HepG2 (cell line): ENCODE data around the gene NECTIN2. TPM values are rescaled to one million over a fixed set of nuclear protein-coding genes. Genes with fewer than 3 reads are reported as not detected.

Experiments used
- ARNTL ChIP-seq: sonication (generic); formaldehyde crosslinking; IDR thresholded peaks from 2 replicates; pipeline ENCODE4 v1.4.0; 2020; ENCODE audit warnings: mild to moderate bottlenecking, missing genetic modification reagents
- CREBL2 ChIP-seq: sonication (generic); formaldehyde crosslinking; IDR thresholded peaks from 2 replicates; pipeline ENCODE4 v1.8.1; 2023; ENCODE audit warnings: missing genetic modification reagents, mild to moderate bottlenecking, borderline replicate concordance
- DR1 ChIP-seq: sonication (generic); formaldehyde crosslinking; IDR thresholded peaks from 2 replicates; pipeline ENCODE4 v1.8.0; 2021; ENCODE audit warnings: mild to moderate bottlenecking, missing genetic modification reagents, inconsistent platforms
- EP300 ChIP-seq, 3 experiments: sonication (generic) in 1 of 3; formaldehyde crosslinking in 1 of 3; IDR thresholded peaks; 2 replicates each; pipeline versions ENCODE4 v1.5.1 to v1.6.1; 2011 to 2020; ENCODE audit warnings: low read depth in 2 of 3, low read length in 2 of 3, borderline replicate concordance in 1 of 3, improper control_type of control experiment in 1 of 3, mild to moderate bottlenecking in 1 of 3, missing genetic modification reagents in 1 of 3, moderate library complexity in 1 of 3
- GABPB1 ChIP-seq: IDR thresholded peaks from 2 replicates; pipeline ENCODE4 v1.6.1; 2016; ENCODE audit warnings: mild to moderate bottlenecking, missing genetic modification reagents, moderate library complexity, missing compliant biosample characterization
- HDAC2 ChIP-seq: sonication (generic); formaldehyde crosslinking; IDR thresholded peaks from 2 replicates; pipeline ENCODE4 v1.4.0; 2020; ENCODE audit warnings: missing genetic modification reagents
- HMGA1 ChIP-seq: sonication (generic); formaldehyde crosslinking; conservative IDR thresholded peaks from 2 replicates; pipeline ENCODE4 v1.4.0; 2020; ENCODE audit warnings: missing genetic modification reagents
- JUND ChIP-seq: sonication (generic); formaldehyde crosslinking; IDR thresholded peaks from 2 replicates; pipeline ENCODE4 v1.8.0; 2022; ENCODE audit warnings: mild to moderate bottlenecking, missing genetic modification reagents
- KMT2A ChIP-seq: sonication (generic); formaldehyde crosslinking; IDR thresholded peaks from 2 replicates; pipeline ENCODE4 v1.4.0; 2020; ENCODE audit warnings: missing genetic modification reagents
- MAFF ChIP-seq: IDR thresholded peaks from 2 replicates; pipeline ENCODE4 v1.6.1; 2011; ENCODE audit warnings: low read depth, low read length, improper control_type of control experiment
- NCOA2 ChIP-seq: sonication (generic); formaldehyde crosslinking; IDR thresholded peaks from 2 replicates; pipeline ENCODE4 v1.8.0; 2022; ENCODE audit warnings: inconsistent platforms
- NCOA5 ChIP-seq: sonication (generic); formaldehyde crosslinking; IDR thresholded peaks from 2 replicates; pipeline ENCODE4 v1.4.0; 2020; ENCODE audit warnings: missing genetic modification reagents
- NFATC3 ChIP-seq: sonication (generic); formaldehyde crosslinking; IDR thresholded peaks from 2 replicates; pipeline ENCODE4 v1.5.1; 2020; ENCODE audit warnings: mild to moderate bottlenecking, missing genetic modification reagents
- PAF1 ChIP-seq: IDR thresholded peaks from 2 replicates; pipeline ENCODE4 v1.6.1; 2016; ENCODE audit warnings: missing genetic modification reagents, missing compliant biosample characterization
- POLR2G ChIP-seq: fragments of 200-400 bp; formaldehyde crosslinking; IDR thresholded peaks from 2 replicates; pipeline ENCODE4 v1.6.1; 2018; ENCODE audit warnings: mild to moderate bottlenecking, low read depth, low read length, moderate library complexity
- SMAD9 ChIP-seq: sonication (generic); formaldehyde crosslinking; IDR thresholded peaks from 2 replicates; pipeline ENCODE4 v1.5.1; 2020; ENCODE audit warnings: mild to moderate bottlenecking, missing genetic modification reagents
- SOX5 ChIP-seq: IDR thresholded peaks from 2 replicates; pipeline ENCODE4 v1.6.1; 2016; ENCODE audit warnings: borderline replicate concordance
- SPEN ChIP-seq: sonication (generic); formaldehyde crosslinking; IDR thresholded peaks from 2 replicates; pipeline ENCODE4 v1.5.1; 2020; ENCODE audit warnings: low read depth, mild to moderate bottlenecking, missing genetic modification reagents
- ZBTB7A ChIP-seq: sonication (generic); formaldehyde crosslinking; IDR thresholded peaks from 2 replicates; pipeline ENCODE4 v1.8.0; 2022; ENCODE audit warnings: mild to moderate bottlenecking, missing genetic modification reagents
- ZNF10 ChIP-seq: sonication (generic); formaldehyde crosslinking; IDR thresholded peaks from 2 replicates; pipeline ENCODE4 v1.4.0; 2020; ENCODE audit warnings: mild to moderate bottlenecking, low read depth, missing genetic modification reagents, borderline replicate concordance
- ZNF343 ChIP-seq: sonication (generic); formaldehyde crosslinking; IDR thresholded peaks from 2 replicates; pipeline ENCODE4 v1.4.0; 2020; ENCODE audit warnings: mild to moderate bottlenecking, missing genetic modification reagents
- polyA plus RNA-seq, 8 experiments: library from polyadenylated mRNA; depleted of rRNA in 3 of 8; stranded (reverse) in 7 of 8; unstranded in 1 of 8; fragments of >200 nt; fragmentation: Illumina TruSeq in 4 of 8; extraction: Trizol in 4 of 8; gene quantifications; 2 replicates each; pipeline versions ENCODE4 v1.2.1 to v1.2.3, GENCODE V29; 2011 to 2016; ENCODE audit warnings: low read depth in 4 of 8, missing spikeins in 1 of 8, mixed read lengths in 1 of 8; ENCODE audit not compliant: insufficient read depth in 1 of 8
- total RNA-seq, 5 experiments: library from RNA; depleted of rRNA; stranded (reverse); fragments of >200 nt; fragmentation: Illumina TruSeq; extraction: Trizol; gene quantifications; 2 replicates each; pipeline ENCODE4 v1.2.3, GENCODE V29; 2016; ENCODE audit warnings: low read depth in 1 of 5
- TF ChIP-seq, protein P1 (sequence below): sonication (generic); formaldehyde crosslinking; IDR thresholded peaks from 2 replicates; pipeline ENCODE4 v1.5.1; 2020; ENCODE audit warnings: mild to moderate bottlenecking, missing genetic modification reagents, moderate library complexity
- TF ChIP-seq, protein P2 (sequence below), 2 experiments: IDR thresholded peaks; 2 replicates each; pipeline ENCODE4 v1.6.1; 2011 to 2012; ENCODE audit warnings: low read length in 2 of 2, borderline replicate concordance in 1 of 2, low read depth in 1 of 2, mild to moderate bottlenecking in 1 of 2, moderate library complexity in 1 of 2

NECTIN2 gene
- total and polyA plus RNA-seq, 2 of the 13 experiments (the other 11 are each of a cell fraction or from before 2014, with no cell fraction given) = 75.4 to 114 TPM

DNA sequence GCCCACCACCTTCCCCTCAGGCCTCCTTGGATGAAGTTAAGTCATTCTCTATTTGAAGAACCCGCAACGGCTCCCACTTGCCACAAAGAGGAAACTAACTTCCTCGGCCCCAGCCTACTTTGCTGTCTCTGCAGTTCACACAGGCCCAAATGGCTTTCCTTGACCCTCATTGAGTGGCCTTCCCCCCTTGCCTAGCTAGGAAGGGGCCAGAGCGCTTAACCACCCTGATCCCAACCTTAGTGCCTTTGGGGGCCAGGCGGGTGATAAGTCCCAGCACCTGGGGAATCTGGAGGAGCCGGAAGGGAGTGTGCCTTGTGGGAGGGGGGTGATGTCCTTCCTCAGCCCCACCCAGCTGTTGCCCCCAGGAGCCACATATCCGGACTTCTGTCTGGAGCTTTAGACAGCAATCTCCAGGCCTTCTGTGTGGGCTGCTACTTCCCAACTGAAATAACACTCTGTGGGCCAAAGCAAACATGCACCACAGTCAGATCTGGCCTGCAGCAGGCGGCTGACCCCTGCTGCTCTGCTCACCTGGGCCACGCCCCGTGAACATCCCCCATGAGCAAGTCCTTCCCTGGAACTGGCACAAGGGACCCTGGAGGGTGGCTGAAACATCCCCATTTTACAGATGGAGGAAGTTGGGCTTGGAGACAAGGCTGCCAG, 10.5 kb downstream of the NECTIN2 start (continued):
- 0 out of 4 replicates have a peak, but pooled peaks of 1 of the 2 experiments have one; percentile 7 for TF ChIP-seq EP300 (IDR thresholded peaks at IDR 0.05; ENCODE audit: low read depth in 2 of 2, low read length in 2 of 2)
- no peak for TF ChIP-seq EP300 (CRISPR knock-in tag; IDR thresholded peaks at IDR 0.05; ENCODE audit: borderline replicate concordance)
- no peak for TF ChIP-seq DR1 (CRISPR knock-in tag)
- TF ChIP-seq SOX5 (CRISPR knock-in tag) = peak; percentile 42; the same call in 1 of the 2 replicates
- TF ChIP-seq, protein P1, sequence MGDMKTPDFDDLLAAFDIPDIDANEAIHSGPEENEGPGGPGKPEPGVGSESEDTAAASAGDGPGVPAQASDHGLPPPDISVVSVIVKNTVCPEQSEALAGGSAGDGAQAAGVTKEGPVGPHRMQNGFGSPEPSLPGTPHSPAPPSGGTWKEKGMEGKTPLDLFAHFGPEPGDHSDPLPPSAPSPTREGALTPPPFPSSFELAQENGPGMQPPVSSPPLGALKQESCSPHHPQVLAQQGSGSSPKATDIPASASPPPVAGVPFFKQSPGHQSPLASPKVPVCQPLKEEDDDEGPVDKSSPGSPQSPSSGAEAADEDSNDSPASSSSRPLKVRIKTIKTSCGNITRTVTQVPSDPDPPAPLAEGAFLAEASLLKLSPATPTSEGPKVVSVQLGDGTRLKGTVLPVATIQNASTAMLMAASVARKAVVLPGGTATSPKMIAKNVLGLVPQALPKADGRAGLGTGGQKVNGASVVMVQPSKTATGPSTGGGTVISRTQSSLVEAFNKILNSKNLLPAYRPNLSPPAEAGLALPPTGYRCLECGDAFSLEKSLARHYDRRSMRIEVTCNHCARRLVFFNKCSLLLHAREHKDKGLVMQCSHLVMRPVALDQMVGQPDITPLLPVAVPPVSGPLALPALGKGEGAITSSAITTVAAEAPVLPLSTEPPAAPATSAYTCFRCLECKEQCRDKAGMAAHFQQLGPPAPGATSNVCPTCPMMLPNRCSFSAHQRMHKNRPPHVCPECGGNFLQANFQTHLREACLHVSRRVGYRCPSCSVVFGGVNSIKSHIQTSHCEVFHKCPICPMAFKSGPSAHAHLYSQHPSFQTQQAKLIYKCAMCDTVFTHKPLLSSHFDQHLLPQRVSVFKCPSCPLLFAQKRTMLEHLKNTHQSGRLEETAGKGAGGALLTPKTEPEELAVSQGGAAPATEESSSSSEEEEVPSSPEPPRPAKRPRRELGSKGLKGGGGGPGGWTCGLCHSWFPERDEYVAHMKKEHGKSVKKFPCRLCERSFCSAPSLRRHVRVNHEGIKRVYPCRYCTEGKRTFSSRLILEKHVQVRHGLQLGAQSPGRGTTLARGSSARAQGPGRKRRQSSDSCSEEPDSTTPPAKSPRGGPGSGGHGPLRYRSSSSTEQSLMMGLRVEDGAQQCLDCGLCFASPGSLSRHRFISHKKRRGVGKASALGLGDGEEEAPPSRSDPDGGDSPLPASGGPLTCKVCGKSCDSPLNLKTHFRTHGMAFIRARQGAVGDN (CRISPR knock-in tag) = peak; percentile 88
- peak; percentile 54; the same call in 1 of the 2 replicates for TF ChIP-seq ZBTB7A (CRISPR knock-in tag)
- 0 out of 2 replicates have a peak, but pooled peaks have one; percentile 23 for TF ChIP-seq HDAC2
- TF ChIP-seq CREBL2 (CRISPR knock-in tag) = no peak
- TF ChIP-seq NCOA2 = peak; percentile 46; the same call in 1 of the 2 replicates
- TF ChIP-seq SPEN (CRISPR knock-in tag) = no peak
- TF ChIP-seq KMT2A (CRISPR knock-in tag) = peak; percentile 49; the same call in 1 of the 2 replicates
- no peak for TF ChIP-seq ARNTL (CRISPR knock-in tag)
- TF ChIP-seq HMGA1 (CRISPR knock-in tag) = no peak
- TF ChIP-seq JUND (CRISPR knock-in tag) = no peak
- no peak for TF ChIP-seq ZNF10 (CRISPR knock-in tag)
- no peak for TF ChIP-seq ZNF343 (CRISPR knock-in tag)
- no peak for TF ChIP-seq NCOA5 (CRISPR knock-in tag)
- no peak for TF ChIP-seq POLR2G
- no peak for TF ChIP-seq SMAD9
- TF ChIP-seq MAFF = no peak
- 0 out of 2 replicates have a peak, but pooled peaks have one; percentile 53 for TF ChIP-seq NFATC3 (CRISPR knock-in tag)
- 0 out of 2 replicates have a peak, but pooled peaks have one; percentile 21 for TF ChIP-seq GABPB1 (CRISPR knock-in tag)
- TF ChIP-seq, protein P2, sequence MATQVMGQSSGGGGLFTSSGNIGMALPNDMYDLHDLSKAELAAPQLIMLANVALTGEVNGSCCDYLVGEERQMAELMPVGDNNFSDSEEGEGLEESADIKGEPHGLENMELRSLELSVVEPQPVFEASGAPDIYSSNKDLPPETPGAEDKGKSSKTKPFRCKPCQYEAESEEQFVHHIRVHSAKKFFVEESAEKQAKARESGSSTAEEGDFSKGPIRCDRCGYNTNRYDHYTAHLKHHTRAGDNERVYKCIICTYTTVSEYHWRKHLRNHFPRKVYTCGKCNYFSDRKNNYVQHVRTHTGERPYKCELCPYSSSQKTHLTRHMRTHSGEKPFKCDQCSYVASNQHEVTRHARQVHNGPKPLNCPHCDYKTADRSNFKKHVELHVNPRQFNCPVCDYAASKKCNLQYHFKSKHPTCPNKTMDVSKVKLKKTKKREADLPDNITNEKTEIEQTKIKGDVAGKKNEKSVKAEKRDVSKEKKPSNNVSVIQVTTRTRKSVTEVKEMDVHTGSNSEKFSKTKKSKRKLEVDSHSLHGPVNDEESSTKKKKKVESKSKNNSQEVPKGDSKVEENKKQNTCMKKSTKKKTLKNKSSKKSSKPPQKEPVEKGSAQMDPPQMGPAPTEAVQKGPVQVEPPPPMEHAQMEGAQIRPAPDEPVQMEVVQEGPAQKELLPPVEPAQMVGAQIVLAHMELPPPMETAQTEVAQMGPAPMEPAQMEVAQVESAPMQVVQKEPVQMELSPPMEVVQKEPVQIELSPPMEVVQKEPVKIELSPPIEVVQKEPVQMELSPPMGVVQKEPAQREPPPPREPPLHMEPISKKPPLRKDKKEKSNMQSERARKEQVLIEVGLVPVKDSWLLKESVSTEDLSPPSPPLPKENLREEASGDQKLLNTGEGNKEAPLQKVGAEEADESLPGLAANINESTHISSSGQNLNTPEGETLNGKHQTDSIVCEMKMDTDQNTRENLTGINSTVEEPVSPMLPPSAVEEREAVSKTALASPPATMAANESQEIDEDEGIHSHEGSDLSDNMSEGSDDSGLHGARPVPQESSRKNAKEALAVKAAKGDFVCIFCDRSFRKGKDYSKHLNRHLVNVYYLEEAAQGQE (IDR thresholded peaks at IDR 0.05; ENCODE audit: borderline replicate concordance in 1 of 2, low read depth in 1 of 2, low read length in 2 of 2) = no peak
- TF ChIP-seq PAF1 (CRISPR knock-in tag) = no peak
